Body of pancreas (tissue), 4 donors: ENCODE measurements around the gene RAB3GAP2.

Source experiments
- POLR2A ChIP-seq, 3 donors: fragments of 450-650 bp; IDR thresholded peaks; one replicate each; pipeline ENCODE4 v1.6.1; 2016; ENCODE audit warnings: antibody characterized with exemption in 3 of 3, mild to moderate bottlenecking in 2 of 3
- TF ChIP-seq, protein P1 (sequence below), 7 experiments: fragments of 450-650 bp in 4 of 7; fragments of 200-600 bp in 3 of 7; sonication (generic) in 3 of 7; IDR thresholded peaks; one replicate each; pipeline ENCODE4 v1.5.1; 2016 to 2019; ENCODE audit warnings: antibody characterized with exemption in 7 of 7

DNA sequence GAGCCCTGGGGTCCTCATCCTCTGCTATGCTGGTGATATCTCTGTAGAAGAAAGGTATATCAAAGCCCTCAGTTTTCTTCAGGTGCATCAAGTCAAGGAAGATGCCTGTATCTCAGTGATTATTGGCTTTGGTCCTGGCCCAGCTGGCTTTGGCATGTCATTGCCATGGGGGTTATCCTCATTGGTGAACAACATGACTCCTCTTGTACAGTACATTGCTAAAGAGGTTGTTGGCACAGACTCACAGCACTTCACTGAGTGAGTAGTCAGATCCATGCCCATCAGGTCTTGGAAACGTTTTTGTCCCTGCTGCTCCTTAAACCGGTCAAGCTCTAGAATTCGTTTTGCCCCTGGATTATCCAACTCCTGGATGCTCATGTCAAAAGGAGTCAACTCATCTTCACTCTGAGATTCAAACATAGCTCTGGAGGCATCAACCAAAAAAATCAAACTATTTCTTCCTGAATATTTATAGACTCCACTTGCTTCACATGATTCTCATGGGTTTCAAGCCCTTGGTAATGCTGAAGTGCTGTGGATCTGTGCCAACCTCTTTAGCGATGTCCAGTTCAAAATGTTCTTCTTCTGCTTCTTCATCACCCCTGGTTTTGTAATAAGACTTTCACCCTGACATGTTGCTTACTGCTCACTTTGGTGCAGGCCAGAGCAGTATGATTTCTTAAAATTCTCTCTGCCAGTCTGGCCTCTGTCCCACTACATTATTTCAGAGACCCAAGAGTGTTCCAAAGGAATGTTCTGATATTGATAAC lies 43.0 kb upstream of the RAB3GAP2 start:
- TF ChIP-seq, protein P1, sequence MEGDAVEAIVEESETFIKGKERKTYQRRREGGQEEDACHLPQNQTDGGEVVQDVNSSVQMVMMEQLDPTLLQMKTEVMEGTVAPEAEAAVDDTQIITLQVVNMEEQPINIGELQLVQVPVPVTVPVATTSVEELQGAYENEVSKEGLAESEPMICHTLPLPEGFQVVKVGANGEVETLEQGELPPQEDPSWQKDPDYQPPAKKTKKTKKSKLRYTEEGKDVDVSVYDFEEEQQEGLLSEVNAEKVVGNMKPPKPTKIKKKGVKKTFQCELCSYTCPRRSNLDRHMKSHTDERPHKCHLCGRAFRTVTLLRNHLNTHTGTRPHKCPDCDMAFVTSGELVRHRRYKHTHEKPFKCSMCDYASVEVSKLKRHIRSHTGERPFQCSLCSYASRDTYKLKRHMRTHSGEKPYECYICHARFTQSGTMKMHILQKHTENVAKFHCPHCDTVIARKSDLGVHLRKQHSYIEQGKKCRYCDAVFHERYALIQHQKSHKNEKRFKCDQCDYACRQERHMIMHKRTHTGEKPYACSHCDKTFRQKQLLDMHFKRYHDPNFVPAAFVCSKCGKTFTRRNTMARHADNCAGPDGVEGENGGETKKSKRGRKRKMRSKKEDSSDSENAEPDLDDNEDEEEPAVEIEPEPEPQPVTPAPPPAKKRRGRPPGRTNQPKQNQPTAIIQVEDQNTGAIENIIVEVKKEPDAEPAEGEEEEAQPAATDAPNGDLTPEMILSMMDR (IDR thresholded peaks at IDR 0.05), result no peak
- no peak for TF ChIP-seq POLR2A (IDR thresholded peaks at IDR 0.05)
